OCI-LY7 (cell line): Measurements from ENCODE around the gene TECTA. TPM values are rescaled to one million over a fixed set of nuclear protein-coding genes. Genes with fewer than 3 reads are reported as not detected.

Experiments
- BruUV-seq: library from RNA; stranded (reverse); fragments of 400-500 nt; replicated peaks from 2 replicates; lab custom pipeline; 2021; lab: Mats Ljungman, UMichigan
- CTCF ChIA-PET: fragments of 300-600 bp; sonication (Branson Sonifier 250); formaldehyde crosslinking; loops from one replicate; lab custom pipeline; 2022; ENCODE audit warnings: antibody characterized with exemption; ENCODE audit not compliant: unreplicated experiment; lab: Charles Lee
- POLR2A ChIA-PET: fragments of 300-600 bp; sonication (Branson Sonifier 250); formaldehyde crosslinking; loops from one replicate; lab custom pipeline; 2022; ENCODE audit warnings: antibody characterized with exemption; lab: Charles Lee
- DNase-seq: peaks from one replicate; pipeline ENCODE4 v3.0.0-alpha.2; 2015; ENCODE audit warnings: low spot score
- H2AFZ ChIP-seq: fragments of 200-600 bp; sonication (generic), shearing (Covaris generic); 2 replicates; pipeline ENCODE4 v1.6.1; 2014; ENCODE audit warnings: mild to moderate bottlenecking, antibody characterized with exemption, low read length, moderate library complexity
- H3K27ac ChIP-seq: fragments of 200-600 bp; sonication (generic); 2 replicates; pipeline ENCODE4 v1.5.1; 2014; ENCODE audit warnings: mixed run types, low read depth, mild to moderate bottlenecking, moderate library complexity, low read length, inconsistent platforms; ENCODE audit not compliant: poor library complexity, severe bottlenecking
- H3K36me3 ChIP-seq: fragments of 200-600 bp; sonication (generic); 2 replicates; pipeline ENCODE4 v1.6.1; 2014; ENCODE audit warnings: mild to moderate bottlenecking, antibody characterized with exemption, low read length, moderate library complexity, mixed read lengths; ENCODE audit not compliant: insufficient read depth
- H3K4me1 ChIP-seq: fragments of 200-600 bp; sonication (generic); 2 replicates; pipeline ENCODE4 v1.5.1; 2014; ENCODE audit warnings: mild to moderate bottlenecking, low read length; ENCODE audit not compliant: insufficient read depth, poor library complexity, severe bottlenecking
- H3K4me2 ChIP-seq: fragments of 200-600 bp; sonication (generic); 2 replicates; pipeline ENCODE4 v1.6.1; 2014; ENCODE audit warnings: mild to moderate bottlenecking, low read length
- H3K4me3 ChIP-seq: fragments of 200-600 bp; sonication (generic); 2 replicates; pipeline ENCODE4 v1.5.1; 2014; ENCODE audit warnings: mild to moderate bottlenecking, low read depth, low read length; ENCODE audit not compliant: poor library complexity, severe bottlenecking
- H3K79me2 ChIP-seq: fragments of 200-600 bp; sonication (generic); 2 replicates; pipeline ENCODE4 v1.6.1; 2016; ENCODE audit warnings: low read depth, mild to moderate bottlenecking, low read length, moderate library complexity, mixed read lengths; ENCODE audit not compliant: insufficient read depth
- H3K9me2 ChIP-seq: fragments of 200-600 bp; sonication (generic); 2 replicates; pipeline ENCODE4 v1.6.1; 2016; ENCODE audit warnings: mild to moderate bottlenecking, low read length, mixed read lengths; ENCODE audit not compliant: insufficient read depth
- H3K9me3 ChIP-seq: fragments of 200-600 bp; sonication (generic); 2 replicates; pipeline ENCODE4 v1.6.1; 2014; ENCODE audit warnings: mild to moderate bottlenecking, mixed run types, low read length, mixed read lengths
- H4K20me1 ChIP-seq: fragments of 200-600 bp; sonication (generic); 2 replicates; pipeline ENCODE4 v1.6.1; 2014; ENCODE audit warnings: mild to moderate bottlenecking, antibody characterized with exemption, low read length, moderate library complexity, mixed read lengths; ENCODE audit not compliant: insufficient read depth
- EZH2phosphoT487 ChIP-seq: fragments of 200-600 bp; sonication (generic); IDR thresholded peaks from 2 replicates; pipeline ENCODE4 v1.6.1; 2018; ENCODE audit warnings: low read depth, borderline replicate concordance, mild to moderate bottlenecking, mixed run types, antibody characterized with exemption, low read length, moderate library complexity, mixed read lengths
- intact Hi-C: fragments of 100-400 bp; cut with micrococcal nuclease; formaldehyde crosslinking; loops from one replicate; pipeline ENCODE4 v1.10.0; 2022; ENCODE audit not compliant: unreplicated experiment
- total RNA-seq, 2 experiments: library from RNA; depleted of rRNA in 1 of 2; stranded (reverse); fragments of >200 nt in 1 of 2; shearing (Covaris generic) in 1 of 2; gene quantifications; 2 replicates each; pipeline ENCODE4 v1.2.3, GENCODE V29; 2014 to 2022
- TF ChIP-seq, protein P1 (sequence below): fragments of 200-600 bp; sonication (generic); conservative IDR thresholded peaks from 2 replicates; pipeline ENCODE4 v1.5.1; 2014; ENCODE audit warnings: mild to moderate bottlenecking, antibody characterized with exemption, low read length, moderate library complexity, mixed read lengths

TECTA gene
- total RNA-seq, 2 experiments from 2014 or later: 0.32 to 0.48 TPM

- ChIA-PET CTCF (no interaction called here), POLR2A (no interaction called here)
- BruUV-seq: no TSS peak
- no peaks in the 10 kb centered on the region for H4K20me1 ChIP-seq
- DNase-seq: no peak
- no peaks in the 10 kb centered on the region; the same call in 1 of the 2 replicates for H3K36me3 ChIP-seq
- H3K4me3 ChIP-seq: no peak overlapping the region
- H3K9me3 ChIP-seq: no peaks in the 10 kb centered on the region
- no peak overlapping the region for H3K4me2 ChIP-seq
- H3K79me2 ChIP-seq: no peaks in the 10 kb centered on the region
- intact Hi-C loops: no loop called here
- peaks cover 6% of the 10 kb centered on the region for H3K4me1 ChIP-seq
- no peak overlapping the region for H3K27ac ChIP-seq
- no peak overlapping the region for H2AFZ ChIP-seq
- no peak for TF ChIP-seq EZH2phosphoT487
- TF ChIP-seq, protein P1, sequence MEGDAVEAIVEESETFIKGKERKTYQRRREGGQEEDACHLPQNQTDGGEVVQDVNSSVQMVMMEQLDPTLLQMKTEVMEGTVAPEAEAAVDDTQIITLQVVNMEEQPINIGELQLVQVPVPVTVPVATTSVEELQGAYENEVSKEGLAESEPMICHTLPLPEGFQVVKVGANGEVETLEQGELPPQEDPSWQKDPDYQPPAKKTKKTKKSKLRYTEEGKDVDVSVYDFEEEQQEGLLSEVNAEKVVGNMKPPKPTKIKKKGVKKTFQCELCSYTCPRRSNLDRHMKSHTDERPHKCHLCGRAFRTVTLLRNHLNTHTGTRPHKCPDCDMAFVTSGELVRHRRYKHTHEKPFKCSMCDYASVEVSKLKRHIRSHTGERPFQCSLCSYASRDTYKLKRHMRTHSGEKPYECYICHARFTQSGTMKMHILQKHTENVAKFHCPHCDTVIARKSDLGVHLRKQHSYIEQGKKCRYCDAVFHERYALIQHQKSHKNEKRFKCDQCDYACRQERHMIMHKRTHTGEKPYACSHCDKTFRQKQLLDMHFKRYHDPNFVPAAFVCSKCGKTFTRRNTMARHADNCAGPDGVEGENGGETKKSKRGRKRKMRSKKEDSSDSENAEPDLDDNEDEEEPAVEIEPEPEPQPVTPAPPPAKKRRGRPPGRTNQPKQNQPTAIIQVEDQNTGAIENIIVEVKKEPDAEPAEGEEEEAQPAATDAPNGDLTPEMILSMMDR: no peak
- no peaks in the 10 kb centered on the region for H3K9me2 ChIP-seq
Observed at GRCh38 chr11:121070951-121071845, 29.8 kb upstream of the TECTA start.

- no peak for DNase-seq
- Histone ChIP-seq H3K79me2 (no peaks in the 10 kb centered on the region), H2AFZ (no peak overlapping the region), H3K36me3 (no peaks in the 10 kb centered on the region; the same call in 1 of the 2 replicates), H3K9me2 (no peaks in the 10 kb centered on the region), H3K4me2 (no peak overlapping the region), H4K20me1 (no peaks in the 10 kb centered on the region), H3K27ac (no peak overlapping the region), H3K9me3 (no peaks in the 10 kb centered on the region), H3K4me1 (peaks cover 6% of the 10 kb centered on the region), H3K4me3 (no peak overlapping the region)
- BruUV-seq: no TSS peak
- intact Hi-C loops: no loop called here
- ChIA-PET CTCF (no interaction called here), POLR2A (no interaction called here)
- TF ChIP-seq, protein P1: no peak
- no peak for TF ChIP-seq EZH2phosphoT487
Observed at GRCh38 chr11:121071846-121072450, 29.1 kb upstream of the TECTA start.
